Activated T-cell treated with anti-CD3 and anti-CD28 coated beads, Interleukin-2, amount 50 U/mL, for 1 hour (primary cell): ENCODE measurements around the gene ABCA7.
"Not testable (repeated sequence)": the region's sequence is repeated elsewhere in the genome, so short reads cannot be mapped to it uniquely, and the experiment has no call there.

Source experiments
- DNase-seq: peaks from one replicate; pipeline ENCODE4 v3.0.0-alpha.2; 2020

The ABCA7 gene

DNA sequence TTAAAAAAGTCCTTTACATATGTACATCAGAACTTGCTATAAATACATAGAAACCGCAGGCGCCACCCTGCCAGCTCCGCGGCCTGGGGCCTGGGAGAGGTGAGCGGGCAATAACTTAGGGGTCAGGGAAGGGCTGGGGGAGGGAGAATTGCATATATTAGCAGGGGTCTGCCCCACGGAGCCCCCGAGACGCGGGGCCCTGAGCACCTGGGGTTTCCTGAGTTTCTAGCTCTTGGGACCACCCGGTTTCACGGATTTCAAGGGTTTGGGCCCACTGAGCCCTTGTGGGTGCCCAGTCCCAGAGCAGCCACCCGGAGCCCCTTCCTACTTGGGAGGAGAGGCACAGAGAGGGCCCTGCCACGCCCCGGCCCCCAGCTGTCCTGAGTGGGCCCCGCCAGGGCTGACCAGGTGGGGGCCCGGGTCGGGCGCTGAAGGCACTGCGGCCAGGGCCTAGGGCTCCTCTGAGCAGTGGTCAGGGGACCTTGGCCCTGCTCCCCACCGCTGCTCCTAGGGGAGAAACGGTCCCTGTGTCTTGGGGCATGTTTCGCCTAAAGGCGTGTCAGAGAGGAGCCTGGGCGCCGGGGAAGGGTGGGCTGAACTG lies 67.9 kb downstream of the ABCA7 start:
- DNase-seq: no peak

DNA sequence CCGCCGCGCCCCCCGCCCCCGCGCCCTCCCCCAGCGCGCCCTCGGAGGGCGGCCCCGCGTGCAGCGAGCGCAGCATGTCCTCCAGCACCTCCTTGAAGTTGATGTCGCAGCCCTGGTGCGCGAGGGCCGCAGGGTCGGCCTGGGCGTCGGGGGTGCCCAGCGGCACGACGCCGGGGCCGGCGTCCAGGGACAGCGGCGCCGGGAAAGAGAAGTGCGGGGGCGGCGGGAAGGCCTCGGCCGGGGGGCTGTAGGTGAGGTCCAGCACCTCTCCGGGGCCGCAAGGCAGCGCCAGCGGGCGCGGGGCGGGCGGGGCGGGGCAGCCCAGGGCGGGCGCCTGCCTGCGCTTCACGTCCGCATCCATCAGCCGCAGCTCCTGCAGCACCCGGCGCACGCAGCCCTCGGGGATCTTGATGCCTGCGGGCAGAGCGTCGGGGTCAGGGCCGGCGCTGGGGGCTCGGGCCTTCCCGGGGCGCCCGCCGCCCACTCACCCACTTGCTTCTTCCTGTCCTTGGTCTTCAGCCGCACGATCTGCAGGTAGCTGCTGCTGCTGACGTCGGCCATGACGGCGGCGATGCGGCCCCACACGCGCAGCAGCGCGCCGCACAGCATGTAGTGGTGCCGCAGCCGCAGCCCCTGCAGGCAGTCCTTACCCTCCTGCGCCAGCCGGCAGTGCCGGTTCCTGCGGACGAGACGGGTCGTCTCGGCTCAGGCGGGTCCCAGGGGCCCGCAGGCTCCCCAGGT lies 68.6 kb downstream of the ABCA7 start:
- DNase-seq: no peak

DNA sequence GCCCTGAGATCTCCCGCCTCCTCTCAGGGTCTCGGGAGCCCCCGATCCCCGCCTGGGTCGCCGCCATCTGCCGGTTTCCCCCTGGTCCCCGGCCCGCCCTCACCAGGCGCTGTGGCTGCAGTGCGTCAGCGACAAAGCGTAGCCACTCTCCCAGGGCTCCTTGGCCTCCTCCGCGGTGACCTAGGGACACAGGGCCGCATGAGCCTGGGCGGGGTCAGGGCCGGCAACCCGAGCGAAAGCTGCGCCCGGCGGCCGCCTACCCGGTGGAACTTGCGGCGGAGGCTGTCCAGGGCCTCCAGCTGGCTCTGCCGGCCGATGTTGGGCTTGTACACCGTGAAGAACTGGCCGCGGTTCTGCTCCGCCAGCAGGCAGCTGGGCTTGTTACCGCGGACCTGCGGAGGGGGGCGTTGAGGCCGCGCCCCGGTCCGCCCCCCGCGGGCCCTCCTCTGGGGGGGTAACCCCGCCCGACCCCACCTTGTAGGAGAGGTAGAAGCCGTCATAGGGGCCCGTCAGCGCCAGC lies 69.2 kb downstream of the ABCA7 start:
- DNase-seq: no peak

DNA sequence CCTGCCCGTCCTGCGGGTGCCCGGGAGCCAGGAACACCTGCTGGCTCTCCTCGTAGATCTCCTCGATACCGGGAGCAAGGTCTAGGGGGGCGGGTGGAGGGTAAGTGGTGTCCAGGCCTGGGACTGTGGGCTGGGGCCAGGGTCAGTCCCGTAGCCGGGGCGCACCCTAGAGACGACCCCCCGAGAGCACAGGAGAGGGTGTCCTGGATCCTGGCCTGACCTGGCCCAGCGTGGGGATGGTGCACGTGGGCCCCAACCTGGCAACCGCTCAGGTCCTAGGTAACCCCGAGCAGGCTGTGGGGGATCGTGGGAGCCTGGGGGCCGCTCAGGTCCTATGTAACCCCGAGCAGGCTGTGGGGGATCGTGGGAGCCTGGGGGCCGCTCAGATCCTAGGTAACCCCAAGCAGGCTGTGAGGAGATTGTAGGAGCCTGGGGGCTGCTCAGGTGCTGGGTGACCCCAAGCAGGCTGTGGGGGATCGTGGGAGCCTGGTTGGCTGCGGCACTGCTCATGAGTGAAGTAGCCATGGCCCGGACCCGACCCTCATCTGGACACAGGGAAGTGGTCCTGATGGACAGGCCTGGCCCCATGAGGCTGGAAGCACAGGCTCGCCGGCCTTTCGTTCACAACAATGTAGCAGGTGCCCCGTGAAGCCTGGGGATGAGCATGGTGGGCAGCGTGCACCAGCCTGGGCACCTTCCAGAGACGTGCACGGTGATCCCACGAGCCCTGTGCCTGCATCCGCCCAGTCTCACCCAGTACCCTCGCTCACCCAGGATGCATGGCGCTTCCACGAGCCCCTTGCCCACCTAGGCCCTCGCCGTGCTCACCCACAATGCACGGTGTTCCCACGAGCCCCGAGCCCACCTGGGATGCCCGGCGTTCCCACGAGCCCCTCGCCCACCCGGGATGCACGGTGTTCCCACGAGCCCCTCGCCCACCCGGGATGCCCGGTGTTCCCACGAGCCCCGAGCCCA lies 70.1 kb downstream of the ABCA7 start:
- no peak for DNase-seq

DNA sequence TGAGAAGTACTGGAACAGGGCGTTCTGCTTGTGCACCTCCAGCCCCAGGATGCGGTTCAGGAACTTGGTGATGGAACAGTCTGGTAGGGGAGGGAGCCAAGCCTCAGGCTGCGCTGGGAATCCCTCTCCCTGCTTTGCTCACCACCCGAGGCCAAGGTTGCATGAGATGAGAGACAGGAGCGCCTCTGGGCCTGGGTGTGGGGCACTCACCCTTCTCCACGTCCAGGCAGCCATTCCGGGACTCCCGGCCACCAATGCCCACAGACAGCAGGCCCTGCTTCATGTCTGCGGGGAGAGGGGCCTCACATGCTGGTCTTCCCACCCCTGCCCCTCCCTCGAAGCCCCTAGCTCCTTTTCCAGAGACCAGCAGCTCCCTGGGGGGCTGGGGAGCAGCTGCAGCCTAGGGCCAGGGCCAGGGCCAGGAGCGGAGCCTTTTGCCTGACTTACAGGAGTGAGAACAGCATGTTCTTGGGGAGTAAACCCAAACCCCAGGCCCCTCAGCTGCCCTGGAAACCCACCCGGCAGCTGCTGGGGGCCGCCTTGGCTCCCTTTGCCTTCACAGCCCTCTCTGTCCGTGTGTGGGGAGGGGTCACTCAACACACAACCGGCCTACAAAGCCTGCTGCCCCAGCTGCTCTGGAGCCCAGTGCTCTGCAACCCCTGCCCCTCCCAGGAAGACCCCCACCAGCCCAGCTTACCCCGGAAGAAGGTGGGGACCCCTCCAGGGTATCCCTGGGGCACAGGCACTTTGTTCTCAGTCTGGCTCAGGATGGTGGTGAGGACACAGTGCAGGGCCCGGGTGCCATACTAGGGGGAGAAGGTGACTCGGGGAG lies 71.1 kb downstream of the ABCA7 start:
- DNase-seq: no peak

DNA sequence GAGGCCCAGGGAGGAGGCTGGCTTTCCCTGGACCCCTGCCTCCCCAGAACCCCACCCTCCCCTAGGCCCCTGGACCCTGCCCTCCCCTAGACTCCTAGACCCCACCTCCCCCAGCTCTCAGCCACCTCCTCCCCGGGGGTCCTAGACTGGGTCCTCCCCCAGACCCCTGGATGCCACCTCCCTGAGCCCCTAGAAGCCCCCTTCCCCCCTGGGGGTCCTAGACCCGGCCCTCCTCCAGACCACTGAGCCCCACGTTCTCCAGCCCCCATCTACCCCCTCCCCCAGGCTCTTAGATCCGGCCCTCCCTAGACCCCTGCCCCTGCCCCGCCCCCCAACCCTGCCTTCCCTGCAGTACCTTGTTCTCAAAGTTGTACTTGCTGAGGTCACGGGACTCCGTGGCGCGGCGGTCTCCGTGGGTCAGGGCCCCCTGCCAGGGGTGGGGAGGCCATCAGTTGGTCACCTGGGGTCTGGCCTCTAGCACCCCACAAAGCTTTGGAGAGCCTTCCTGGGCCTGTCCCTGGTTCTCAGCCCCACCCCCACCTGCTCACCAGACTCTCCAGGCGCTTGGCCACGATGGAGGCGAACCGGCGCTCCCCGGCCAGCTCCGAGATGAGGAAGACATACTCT lies 71.8 kb downstream of the ABCA7 start:
- DNase-seq: no peak

DNA sequence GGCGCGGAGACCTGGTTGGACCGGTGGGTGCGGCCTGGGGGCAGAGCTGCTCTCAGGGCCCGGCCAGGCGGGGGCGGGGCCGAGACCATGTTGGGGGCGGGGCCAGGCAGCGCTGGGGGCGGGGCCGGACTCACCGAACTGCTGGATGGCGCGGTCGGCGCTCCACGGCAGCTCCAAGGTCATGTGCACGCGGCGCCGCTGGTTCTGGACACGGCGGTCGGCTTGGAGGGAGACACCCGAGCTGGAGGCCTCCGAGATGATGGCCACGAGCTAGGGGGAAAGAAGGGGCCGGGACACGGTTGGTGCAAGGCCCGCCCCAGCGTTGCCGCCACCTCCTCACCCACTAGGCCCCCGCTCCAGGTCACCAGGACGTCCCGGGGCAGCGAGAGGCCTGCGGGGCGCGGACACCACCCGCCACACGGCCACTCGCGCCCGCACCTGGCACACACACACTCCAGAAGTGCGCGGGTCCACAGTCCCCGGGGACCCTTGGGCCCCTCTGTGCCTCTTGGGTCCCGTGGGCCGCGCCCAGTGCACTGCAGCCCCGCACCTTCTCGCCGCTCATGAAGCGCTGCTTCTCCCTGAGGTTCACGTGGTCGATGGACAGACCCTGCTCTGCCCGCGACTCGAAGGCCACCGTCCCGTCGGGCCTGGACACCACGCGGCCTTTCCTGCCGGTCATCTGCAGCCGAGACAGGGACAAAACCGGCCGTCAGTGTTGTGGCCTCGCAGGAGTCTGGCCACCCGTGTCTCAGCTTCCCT lies 72.5 kb downstream of the ABCA7 start:
- no peak for DNase-seq

DNA sequence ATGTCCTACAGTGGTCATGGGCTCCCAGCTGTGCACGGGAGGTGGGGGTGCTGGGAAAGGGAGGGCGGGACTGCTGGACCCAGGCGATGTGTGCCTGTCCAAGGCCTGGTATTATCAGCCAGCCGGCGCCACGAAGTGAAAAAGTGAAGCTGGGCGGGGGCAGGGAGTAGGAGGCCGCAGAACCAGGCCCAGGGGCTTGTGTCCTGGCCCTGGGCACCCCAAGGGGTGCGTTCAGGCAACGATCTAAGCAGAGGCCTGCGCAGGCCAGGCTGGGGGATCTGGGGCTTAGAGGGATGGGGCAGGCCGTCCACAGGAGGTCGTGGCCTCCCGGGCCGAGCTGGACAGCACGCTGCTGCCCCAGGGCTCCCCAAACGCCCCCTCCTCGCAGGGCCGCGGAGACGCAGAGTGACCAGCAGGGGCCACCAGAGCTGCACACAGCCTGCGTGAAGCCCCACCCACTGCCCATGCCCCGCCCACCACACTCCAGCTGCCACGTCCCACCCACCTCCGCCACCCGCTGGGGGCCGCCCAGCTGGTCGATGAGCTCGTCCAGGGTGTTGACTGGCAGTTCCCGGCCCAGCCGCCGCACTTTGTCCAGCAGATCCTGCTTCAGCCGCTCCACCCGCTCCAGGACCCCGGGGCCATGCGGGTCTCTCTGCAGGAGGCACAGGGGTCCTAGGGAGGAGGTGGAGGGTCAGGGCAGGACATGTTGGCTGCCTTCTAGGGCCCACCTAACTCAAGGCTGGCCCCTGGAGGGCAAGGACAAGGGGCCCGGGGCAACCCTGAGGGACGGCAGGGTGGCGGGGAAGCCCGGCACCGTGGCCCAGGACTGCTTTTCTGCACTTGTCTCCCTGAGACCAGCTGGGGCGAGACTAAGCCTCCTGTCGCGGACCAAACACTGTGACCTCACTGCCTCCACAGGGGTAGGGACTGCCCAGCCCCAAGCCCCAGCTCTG lies 73.4 kb downstream of the ABCA7 start:
- peak; percentile 85 for DNase-seq

DNA sequence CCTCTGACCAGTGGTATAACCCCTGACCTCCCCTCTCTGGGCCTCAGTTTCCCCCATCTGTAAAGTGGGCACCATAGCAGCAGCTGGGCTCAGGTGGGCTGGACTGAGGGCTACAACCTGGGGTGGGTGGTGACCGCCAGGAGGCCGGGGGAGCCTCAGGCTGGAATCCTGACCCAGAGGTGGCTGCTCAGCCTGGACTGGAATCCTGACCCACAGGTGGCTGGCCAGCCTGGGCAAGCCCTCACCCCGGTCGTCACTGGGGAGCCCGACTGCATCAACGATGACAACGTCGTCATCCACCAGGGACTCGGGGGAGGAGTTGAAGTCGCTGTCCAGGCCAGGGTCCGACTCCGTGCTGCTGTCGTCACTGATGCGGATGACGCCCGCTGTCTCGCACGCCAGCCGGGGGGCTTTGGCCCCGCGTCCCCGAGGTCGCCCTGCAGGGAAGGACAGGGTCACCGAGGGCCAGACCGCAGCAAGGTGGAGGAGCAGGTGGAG lies 74.1 kb downstream of the ABCA7 start:
- no peak for DNase-seq

DNA sequence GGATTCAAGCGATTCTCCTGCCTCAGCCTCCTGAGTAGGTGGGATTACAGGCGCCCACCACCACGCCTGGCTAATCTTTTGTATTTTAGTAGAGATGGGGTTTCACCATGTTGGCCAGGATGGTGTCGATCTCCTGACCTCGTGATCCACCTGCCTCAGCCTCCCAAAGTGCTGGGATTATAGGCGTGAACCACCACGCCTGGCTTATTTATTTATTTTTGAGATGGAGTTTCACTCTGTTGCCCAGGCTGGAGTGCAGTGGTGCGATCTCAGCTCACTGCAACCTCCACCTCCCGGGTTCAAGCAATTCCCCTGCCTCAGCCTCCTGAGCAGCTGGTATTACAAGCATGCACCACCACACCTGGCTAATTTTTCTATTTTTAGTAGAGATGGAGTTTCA lies 74.8 kb downstream of the ABCA7 start:
- DNase-seq: not testable (repeated sequence)
